Heart left ventricle (tissue), 16 donors: Measurements from ENCODE around the gene PRSS50. TPM values are rescaled to one million over a fixed set of nuclear protein-coding genes. Genes with fewer than 3 reads are reported as not detected.
A peak's percentile ranks its signal among the peaks of the same experiment; 100 is the strongest.

ENCODE experiments used
- ATAC-seq, 4 donors: fragments of 200-7000 bp; cut with Tn5 transposase; one replicate each; pipeline ENCODE4 v1.9.1; 2020 to 2022; ENCODE audit warnings: moderate library complexity in 4 of 4, mild to moderate bottlenecking in 3 of 4, moderate number of reproducible peaks in 1 of 4
- DNase-seq, 5 donors: peaks; one replicate each; pipeline ENCODE4 v3.0.0-alpha.2; 2020
- H3K27ac ChIP-seq, 12 donors: fragments of 200-600 bp; sonication (generic) in 4 of 12; one replicate each; pipeline versions ENCODE4 v1.5.0 to v1.8.0; 2016 to 2022; ENCODE audit warnings: mild to moderate bottlenecking in 2 of 12
- H3K27me3 ChIP-seq, 9 donors: fragments of 200-600 bp; sonication (generic) in 2 of 9; one replicate each; pipeline versions ENCODE4 v1.5.1 to v1.8.0; 2016 to 2022; ENCODE audit warnings: mild to moderate bottlenecking in 3 of 9
- H3K36me3 ChIP-seq, 9 donors: fragments of 200-600 bp; sonication (generic) in 2 of 9; one replicate each; pipeline versions ENCODE4 v1.5.0 to v1.8.0; 2018 to 2022; ENCODE audit warnings: mild to moderate bottlenecking in 2 of 9
- H3K4me1 ChIP-seq, 12 donors: fragments of 200-600 bp; sonication (generic) in 4 of 12; one replicate each; pipeline versions ENCODE4 v1.5.0 to v1.8.0; 2016 to 2022; ENCODE audit warnings: mild to moderate bottlenecking in 3 of 12
- H3K4me3 ChIP-seq, 12 donors: fragments of 200-600 bp; sonication (generic) in 4 of 12; one replicate each; pipeline versions ENCODE4 v1.5.0 to v1.8.0; 2017 to 2022; ENCODE audit warnings: mild to moderate bottlenecking in 9 of 12, moderate library complexity in 4 of 12
- H3K9me3 ChIP-seq, 12 donors: fragments of 200-600 bp; sonication (generic) in 4 of 12; one replicate each; pipeline versions ENCODE4 v1.5.0 to v1.8.0; 2016 to 2022; ENCODE audit warnings: mild to moderate bottlenecking in 1 of 12
- POLR2A ChIP-seq, 2 donors: fragments of 450-650 bp; IDR thresholded peaks; one replicate each; pipeline ENCODE4 v1.6.1; 2017; ENCODE audit warnings: antibody characterized with exemption in 2 of 2, mild to moderate bottlenecking in 2 of 2, moderate library complexity in 2 of 2
- WGBS, 4 donors: extraction: QIAGEN DNeasy Blood & Tissue Kit in 2 of 4; methylation state at CpG; one replicate each; pipeline versions ENCODE4 v1.1.5 to v1.1.7; 2013 to 2018; 5-methylcytosine and 5-hydroxymethylcytosine counted together
- intact Hi-C, 10 donors: fragments of 100-400 bp; cut with DNase I; formaldehyde crosslinking; loops; one replicate each; pipeline versions ENCODE4 v1.11.1 to v1.14.2; 2022
- polyA plus RNA-seq, 2 donors: library from polyadenylated mRNA; stranded (reverse); fragments of 200-250 nt; gene quantifications; one replicate each; pipeline ENCODE4 v1.2.3, GENCODE V29; 2013
- total RNA-seq, 9 donors: library from RNA; depleted of rRNA in 2 of 9; stranded (reverse); fragments of >200 nt in 2 of 9; fragmentation: NEBNext Ultra II Directional in 3 of 9; extraction: Animal tissue kit (Norgen Biotek cat#: 25700) in 3 of 9; gene quantifications; one replicate each; pipeline versions ENCODE4 v1.1.0 to v1.2.4, GENCODE V29; 2016 to 2023
- TF ChIP-seq, protein P1 (sequence below), 12 donors: fragments of 200-600 bp; sonication (generic) in 4 of 12; IDR thresholded peaks; one replicate each; pipeline versions ENCODE4 v1.5.0 to v1.8.0; 2018 to 2022; ENCODE audit warnings: antibody characterized with exemption in 12 of 12, mild to moderate bottlenecking in 5 of 12
- donor health status: ischemic (EF 13 %, LVEDD 7.1; RV severe dilation, severe dysfunction).
- donor health status: healthy with polysubstance abuse.
- donor health status: DM: no; HTN: yes; CAD: no.
- donor health status: DM: no; HTN: no; CAD: no.
- donor health status: ischemic (EF 25% LVEDD 6.9; RV normal size, moderate dysfunction).
- donor health status: ischemic (EF 25% LVEDD 5.7; RV mildly dilated, moderate dysfunction).
- donor health status: healthy.
- donor health status: DM: yes; HTN: yes; CAD: no.
- donor health status: ischemic (EF 35%, LVEDD 5.7; RV mildly dilated, moderate dysfunction).
- donor health status: nonischemic (EF 11% LVEDD 7.7; RV severe dilation, severe dysfunction).
- donor health status: DM: yes; HTN: yes; CAD: no.
- donor health status: PGD.
- donor health status: ischemic (EF 29% LVEDD 5.4; RV normal size, mild dysfunction).
- donor health status: nonischemic (EF 23%, LVEDD 6.1; RV moderate dilation, normal function).

The PRSS50 gene
- total and polyA plus RNA-seq, 11 donors = 0.06 to 0.65 (median 0.35) TPM; not detected in 2

DNA sequence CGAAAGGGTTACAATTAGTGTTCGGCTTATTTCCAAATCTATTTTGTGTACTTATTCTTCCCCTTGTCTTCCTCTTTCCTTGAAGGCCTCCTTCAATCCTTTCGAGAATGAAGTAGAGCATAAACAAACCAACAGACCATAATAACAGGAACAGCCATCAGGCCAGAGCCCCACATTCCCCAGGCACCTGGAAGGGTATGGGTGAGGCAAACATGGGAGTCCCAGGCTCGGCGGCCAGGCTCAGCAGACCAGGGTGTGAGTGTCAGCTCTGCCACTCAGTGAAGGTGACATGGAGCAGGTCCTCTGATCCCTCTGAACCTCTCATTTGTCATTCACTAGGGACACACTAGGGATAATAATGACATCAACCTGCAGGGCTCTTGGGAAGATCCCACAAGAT lies 38.0 kb downstream of the PRSS50 start:
- peaks cover 0 to 80% (median 37%) of the 10 kb centered on the region in 9 donors for H3K36me3 ChIP-seq
- no peak for ATAC-seq
- peaks cover 0 to 39% (median 16%) of the 10 kb centered on the region in 12 donors for H3K4me1 ChIP-seq
- H3K4me3 ChIP-seq = no peak overlapping the region
- no peaks in the 10 kb centered on the region for H3K9me3 ChIP-seq
- DNase-seq = no peak
- H3K27me3 ChIP-seq = no peaks in the 10 kb centered on the region
- TF ChIP-seq, protein P1, sequence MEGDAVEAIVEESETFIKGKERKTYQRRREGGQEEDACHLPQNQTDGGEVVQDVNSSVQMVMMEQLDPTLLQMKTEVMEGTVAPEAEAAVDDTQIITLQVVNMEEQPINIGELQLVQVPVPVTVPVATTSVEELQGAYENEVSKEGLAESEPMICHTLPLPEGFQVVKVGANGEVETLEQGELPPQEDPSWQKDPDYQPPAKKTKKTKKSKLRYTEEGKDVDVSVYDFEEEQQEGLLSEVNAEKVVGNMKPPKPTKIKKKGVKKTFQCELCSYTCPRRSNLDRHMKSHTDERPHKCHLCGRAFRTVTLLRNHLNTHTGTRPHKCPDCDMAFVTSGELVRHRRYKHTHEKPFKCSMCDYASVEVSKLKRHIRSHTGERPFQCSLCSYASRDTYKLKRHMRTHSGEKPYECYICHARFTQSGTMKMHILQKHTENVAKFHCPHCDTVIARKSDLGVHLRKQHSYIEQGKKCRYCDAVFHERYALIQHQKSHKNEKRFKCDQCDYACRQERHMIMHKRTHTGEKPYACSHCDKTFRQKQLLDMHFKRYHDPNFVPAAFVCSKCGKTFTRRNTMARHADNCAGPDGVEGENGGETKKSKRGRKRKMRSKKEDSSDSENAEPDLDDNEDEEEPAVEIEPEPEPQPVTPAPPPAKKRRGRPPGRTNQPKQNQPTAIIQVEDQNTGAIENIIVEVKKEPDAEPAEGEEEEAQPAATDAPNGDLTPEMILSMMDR (IDR thresholded peaks at IDR 0.05) = no peak
- TF ChIP-seq POLR2A (IDR thresholded peaks at IDR 0.05) = no peak
- H3K27ac ChIP-seq = peak overlapping the region in 1 of 12 donors; percentile 0
- intact Hi-C loops = no loop called here
- 82 to 91% (median 88%) methylated on average over 5 of the region's 5 CpGs for WGBS, 4 donors

DNA sequence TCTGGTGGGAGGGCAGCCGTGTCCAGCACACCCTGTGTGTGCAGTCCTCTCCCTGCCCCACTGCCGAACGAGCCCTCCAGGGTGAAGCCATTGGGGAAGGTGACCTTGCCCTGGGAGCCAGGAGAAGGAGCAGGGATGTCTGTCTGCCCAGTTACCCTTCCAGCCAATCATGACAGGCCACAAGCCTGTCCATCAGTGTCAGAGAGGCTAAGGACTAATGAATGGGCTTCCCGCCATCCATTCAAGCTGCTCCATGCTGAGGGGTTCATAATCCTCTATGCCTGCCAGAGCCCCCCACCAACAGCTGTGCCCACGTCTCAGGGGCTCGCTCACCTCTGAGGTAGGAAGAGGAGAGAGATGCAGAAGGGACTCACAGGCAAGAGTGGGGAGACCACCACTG lies 39.4 kb downstream of the PRSS50 start:
- DNase-seq (no peak), ATAC-seq (no peak)
- Histone ChIP-seq H3K9me3 (no peaks in the 10 kb centered on the region), H3K27me3 (no peaks in the 10 kb centered on the region), H3K4me3 (no peak overlapping the region), H3K36me3 (peaks cover 0 to 80% (median 39%) of the 10 kb centered on the region in 9 donors), H3K27ac (no peak overlapping the region), H3K4me1 (peaks cover 0 to 39% (median 16%) of the 10 kb centered on the region in 12 donors)
- WGBS, 4 donors = 83 to 98% (median 97%) methylated on average over 5 to 6 of the region's 6 CpGs
- TF ChIP-seq, protein P1 (IDR thresholded peaks at IDR 0.05) = no peak
- TF ChIP-seq POLR2A (IDR thresholded peaks at IDR 0.05) = no peak
- intact Hi-C loops = no loop called here

DNA sequence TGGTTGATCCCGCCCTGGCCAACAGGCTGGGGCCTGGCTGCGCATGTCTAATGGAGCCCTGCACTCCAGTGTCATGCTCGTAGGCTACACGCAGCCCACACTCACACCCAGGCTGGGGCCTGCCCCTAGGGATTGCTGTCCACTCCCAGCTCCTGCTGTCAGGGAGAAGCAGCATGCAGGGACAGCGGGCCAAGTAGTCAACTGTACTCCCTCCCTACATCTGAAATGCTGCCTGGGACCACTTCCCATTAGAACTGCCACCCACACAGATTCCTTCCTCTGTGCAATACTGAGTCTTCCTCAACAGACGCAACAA lies 40.3 kb downstream of the PRSS50 start:
- ATAC-seq (peak; percentile 8 to 77 (median 48)), DNase-seq (peak; percentile 77 to 86 (median 80))
- peaks cover 0 to 80% (median 36%) of the 10 kb centered on the region in 9 donors for H3K36me3 ChIP-seq
- 53 to 58% (median 56%) methylated on average over 5 to 6 of the region's 6 CpGs for WGBS, 4 donors
- TF ChIP-seq POLR2A (IDR thresholded peaks at IDR 0.05) = no peak
- TF ChIP-seq, protein P1 (IDR thresholded peaks at IDR 0.05) = no peak
- H3K9me3 ChIP-seq = no peaks in the 10 kb centered on the region
- intact Hi-C loops = no loop called here
- H3K27ac ChIP-seq = peak overlapping the region in 7 of 12 donors; percentile 5 to 70 (median 46)
- no peaks in the 10 kb centered on the region for H3K27me3 ChIP-seq
- peak overlapping the region in 4 of 12 donors; percentile 24 to 42 (median 36) for H3K4me3 ChIP-seq
- peaks cover 0 to 39% (median 16%) of the 10 kb centered on the region in 12 donors for H3K4me1 ChIP-seq

DNA sequence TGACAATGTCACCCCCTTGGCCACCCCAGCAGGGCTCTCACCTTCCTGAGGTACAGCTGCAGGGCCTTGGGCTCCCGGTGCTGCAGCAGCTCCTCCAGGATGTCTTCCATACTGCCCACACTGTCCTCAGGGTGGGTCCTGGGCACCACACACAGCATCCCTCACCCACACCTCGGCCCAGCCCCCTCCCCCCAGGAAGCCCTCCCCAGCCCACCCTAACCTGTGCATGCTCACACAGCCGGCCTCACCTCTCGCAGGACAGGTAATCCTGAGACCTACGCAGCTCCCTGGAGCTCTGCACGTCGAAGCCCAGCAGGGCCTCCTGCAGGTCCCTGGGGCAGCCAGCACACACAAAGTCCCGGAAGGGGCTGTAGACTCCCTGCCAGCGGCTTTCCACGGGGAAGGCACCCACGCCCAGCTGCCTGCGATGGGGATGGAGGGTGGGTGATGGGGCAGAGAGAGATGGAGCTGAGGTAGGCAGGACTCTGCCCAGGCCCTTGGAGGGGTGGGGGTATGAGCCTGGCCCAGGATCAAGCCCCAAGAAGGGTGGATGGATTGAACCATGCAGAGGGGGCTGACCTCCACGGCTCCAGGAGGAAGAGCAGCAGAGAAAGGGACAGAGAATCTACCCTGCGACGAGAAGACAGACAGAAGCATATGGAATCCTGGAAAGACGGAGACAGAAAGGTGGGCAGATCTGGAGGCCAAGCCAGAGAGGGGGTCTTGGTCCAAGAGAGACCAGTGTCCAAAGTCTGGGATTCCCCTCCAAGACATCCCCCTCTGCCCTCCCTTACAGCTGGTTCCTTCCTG lies 40.9 kb downstream of the PRSS50 start:
- H3K27me3 ChIP-seq = no peaks in the 10 kb centered on the region
- TF ChIP-seq, protein P1 (IDR thresholded peaks at IDR 0.05) = no peak
- TF ChIP-seq POLR2A (IDR thresholded peaks at IDR 0.05) = no peak
- H3K27ac ChIP-seq = peak overlapping the region in 9 of 12 donors; percentile 5 to 70 (median 46)
- no peak for ATAC-seq
- peak in 3 of 5 donors; percentile 24 to 54 (median 29) for DNase-seq
- 75 to 79% (median 78%) methylated on average over 9 to 16 of the region's 16 CpGs for WGBS, 4 donors
- peaks cover 0 to 37% (median 16%) of the 10 kb centered on the region in 12 donors for H3K4me1 ChIP-seq
- H3K9me3 ChIP-seq = no peaks in the 10 kb centered on the region
- intact Hi-C loops = no loop called here
- peaks cover 0 to 81% (median 34%) of the 10 kb centered on the region in 9 donors for H3K36me3 ChIP-seq
- peak overlapping the region in 6 of 12 donors; percentile 9 to 42 (median 29) for H3K4me3 ChIP-seq
